ENCODE data around the gene INPP5A. TPM values are rescaled to one million over a fixed set of nuclear protein-coding genes. Genes with fewer than 3 reads are reported as not detected.

INPP5A gene
- total and polyA plus RNA-seq, 2 experiments from 2014 or later, result 41.2 to 53.6 TPM

GRCh38 chr10:132526676-132527075, 10.9 kb upstream of the INPP5A start:
- no peak overlapping the region for H3K4me3 ChIP-seq
- 87% methylated on average over 16 of the region's 16 CpGs for WGBS (ENCODE audit: low lambda C conversion rate, missing lambda C conversion rate)
- H3K79me2 ChIP-seq, result no peaks in the 10 kb centered on the region
- no peak overlapping the region for H2AFZ ChIP-seq
- no peak overlapping the region for H3K4me2 ChIP-seq
- H3K9me3 ChIP-seq (ENCODE audit: low read depth), result peaks cover 8% of the 10 kb centered on the region
- no peak overlapping the region for H3K27ac ChIP-seq
- H3K4me1 ChIP-seq (ENCODE audit: insufficient read depth), result no peaks in the 10 kb centered on the region
- DNase-seq (ENCODE audit: low spot score), result no peak
- H4K20me1 ChIP-seq (ENCODE audit: insufficient read depth, poor library complexity, severe bottlenecking), result no peaks in the 10 kb centered on the region
- no peaks in the 10 kb centered on the region for H3K9me2 ChIP-seq (replicated peaks; ENCODE audit: insufficient read depth)
- TF ChIP-seq, protein P1, sequence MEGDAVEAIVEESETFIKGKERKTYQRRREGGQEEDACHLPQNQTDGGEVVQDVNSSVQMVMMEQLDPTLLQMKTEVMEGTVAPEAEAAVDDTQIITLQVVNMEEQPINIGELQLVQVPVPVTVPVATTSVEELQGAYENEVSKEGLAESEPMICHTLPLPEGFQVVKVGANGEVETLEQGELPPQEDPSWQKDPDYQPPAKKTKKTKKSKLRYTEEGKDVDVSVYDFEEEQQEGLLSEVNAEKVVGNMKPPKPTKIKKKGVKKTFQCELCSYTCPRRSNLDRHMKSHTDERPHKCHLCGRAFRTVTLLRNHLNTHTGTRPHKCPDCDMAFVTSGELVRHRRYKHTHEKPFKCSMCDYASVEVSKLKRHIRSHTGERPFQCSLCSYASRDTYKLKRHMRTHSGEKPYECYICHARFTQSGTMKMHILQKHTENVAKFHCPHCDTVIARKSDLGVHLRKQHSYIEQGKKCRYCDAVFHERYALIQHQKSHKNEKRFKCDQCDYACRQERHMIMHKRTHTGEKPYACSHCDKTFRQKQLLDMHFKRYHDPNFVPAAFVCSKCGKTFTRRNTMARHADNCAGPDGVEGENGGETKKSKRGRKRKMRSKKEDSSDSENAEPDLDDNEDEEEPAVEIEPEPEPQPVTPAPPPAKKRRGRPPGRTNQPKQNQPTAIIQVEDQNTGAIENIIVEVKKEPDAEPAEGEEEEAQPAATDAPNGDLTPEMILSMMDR (IDR thresholded peaks at IDR 0.05; ENCODE audit: poor library complexity), result no peak
- TF ChIP-seq EZH2phosphoT487 (IDR thresholded peaks at IDR 0.05; ENCODE audit: low read depth, severe bottlenecking, unreplicated experiment) (no peak), EZH2 (IDR thresholded peaks at IDR 0.05; ENCODE audit: borderline replicate concordance) (no peak)
- no peaks in the 10 kb centered on the region for H3K36me3 ChIP-seq (replicated peaks; ENCODE audit: insufficient read depth, low read depth)
- no peaks in the 10 kb centered on the region for H3K27me3 ChIP-seq

DNA sequence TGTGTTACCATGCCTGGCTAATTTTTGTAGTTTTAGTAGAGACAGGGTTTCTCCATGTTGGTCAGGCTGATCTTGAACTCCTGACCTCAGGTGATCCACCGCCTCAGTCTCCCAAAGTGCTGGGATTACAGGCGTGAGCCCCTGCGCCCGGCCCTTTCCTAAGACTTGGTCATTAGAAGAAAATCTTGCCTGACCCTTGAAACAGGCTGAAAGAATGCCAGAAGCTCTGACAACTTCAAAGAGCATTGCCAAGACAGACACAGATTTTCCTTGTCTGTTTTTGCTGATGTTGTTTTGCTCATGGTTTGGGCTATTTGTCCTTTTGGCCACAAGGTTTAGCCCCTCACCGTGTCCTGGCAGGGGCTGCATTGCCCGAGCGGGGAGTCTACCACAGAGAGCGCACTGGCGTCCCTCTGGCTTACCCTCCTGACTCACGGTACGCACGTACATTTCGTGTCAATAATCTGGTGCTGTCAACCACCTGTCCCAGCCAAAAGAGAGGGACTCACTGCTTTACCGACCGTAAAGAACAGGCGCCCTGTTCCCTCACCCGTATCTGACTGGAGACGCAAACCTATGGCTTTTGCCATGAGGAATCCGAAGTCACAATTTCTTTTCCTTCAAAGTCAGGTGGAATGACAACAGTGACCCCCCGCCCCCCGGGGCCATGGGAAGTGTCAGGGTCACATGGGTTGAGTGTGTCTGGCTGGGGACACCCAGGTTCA, 10.1 kb upstream of the INPP5A start:
- DNase-seq (ENCODE audit: low spot score), result no peak
- 81% methylated on average over 21 of the region's 21 CpGs for WGBS (ENCODE audit: low lambda C conversion rate, missing lambda C conversion rate)
- H3K79me2 ChIP-seq, result no peaks in the 10 kb centered on the region
- H3K4me1 ChIP-seq (ENCODE audit: insufficient read depth), result no peaks in the 10 kb centered on the region
- H3K4me2 ChIP-seq, result no peak overlapping the region
- no peaks in the 10 kb centered on the region for H3K9me2 ChIP-seq (replicated peaks; ENCODE audit: insufficient read depth)
- H3K27ac ChIP-seq, result no peak overlapping the region
- no peak overlapping the region for H2AFZ ChIP-seq
- H3K27me3 ChIP-seq, result no peaks in the 10 kb centered on the region
- TF ChIP-seq EZH2phosphoT487 (IDR thresholded peaks at IDR 0.05; ENCODE audit: low read depth, severe bottlenecking, unreplicated experiment), result no peak
- TF ChIP-seq, protein P1 (IDR thresholded peaks at IDR 0.05; ENCODE audit: poor library complexity), result no peak
- TF ChIP-seq EZH2 (IDR thresholded peaks at IDR 0.05; ENCODE audit: borderline replicate concordance), result no peak
- no peaks in the 10 kb centered on the region for H3K36me3 ChIP-seq (replicated peaks; ENCODE audit: insufficient read depth, low read depth)
- no peak overlapping the region for H3K4me3 ChIP-seq
- H4K20me1 ChIP-seq (ENCODE audit: insufficient read depth, poor library complexity, severe bottlenecking), result no peaks in the 10 kb centered on the region
- H3K9me3 ChIP-seq (ENCODE audit: low read depth), result peaks cover 8% of the 10 kb centered on the region

GRCh38 chr10:132528064-132528691, 9.4 kb upstream of the INPP5A start:
- H4K20me1 ChIP-seq (ENCODE audit: insufficient read depth, poor library complexity, severe bottlenecking), result no peaks in the 10 kb centered on the region
- DNase-seq (ENCODE audit: low spot score), result no peak
- no peaks in the 10 kb centered on the region for H3K36me3 ChIP-seq (replicated peaks; ENCODE audit: insufficient read depth, low read depth)
- WGBS (ENCODE audit: low lambda C conversion rate, missing lambda C conversion rate), result 38% methylated on average over 11 of the region's 11 CpGs
- no peak overlapping the region for H2AFZ ChIP-seq
- no peak overlapping the region for H3K4me2 ChIP-seq
- no peak overlapping the region for H3K27ac ChIP-seq
- H3K9me2 ChIP-seq (replicated peaks; ENCODE audit: insufficient read depth), result no peaks in the 10 kb centered on the region
- H3K4me3 ChIP-seq, result no peak overlapping the region
- no peaks in the 10 kb centered on the region for H3K79me2 ChIP-seq
- H3K27me3 ChIP-seq, result no peaks in the 10 kb centered on the region
- TF ChIP-seq, protein P1 (IDR thresholded peaks at IDR 0.05; ENCODE audit: poor library complexity), result no peak
- no peak for TF ChIP-seq EZH2phosphoT487 (IDR thresholded peaks at IDR 0.05; ENCODE audit: low read depth, severe bottlenecking, unreplicated experiment)
- no peak for TF ChIP-seq EZH2 (IDR thresholded peaks at IDR 0.05; ENCODE audit: borderline replicate concordance)
- peaks cover 8% of the 10 kb centered on the region for H3K9me3 ChIP-seq (ENCODE audit: low read depth)
- H3K4me1 ChIP-seq (ENCODE audit: insufficient read depth), result no peaks in the 10 kb centered on the region
